Thyroid gland (tissue), 4 donors: ENCODE data around the gene LGI1. TPM values are rescaled to one million over a fixed set of nuclear protein-coding genes. Genes with fewer than 3 reads are reported as not detected.

ENCODE experiments used
- DNase-seq, 2 donors: peaks; one replicate each; pipeline ENCODE4 v3.0.0-alpha.2; 2019
- H3K27ac ChIP-seq, 3 donors: fragments of 200-600 bp; sonication (generic); 1 replicate in 2 of 3; 2 replicates in 1 of 3; pipeline ENCODE4 v1.5.1; 2016 to 2019; ENCODE audit warnings: mild to moderate bottlenecking in 1 of 3, moderate library complexity in 1 of 3
- H3K27me3 ChIP-seq: fragments of 200-600 bp; sonication (generic); one replicate; pipeline ENCODE4 v1.5.1; 2019
- H3K36me3 ChIP-seq, 2 donors: fragments of 200-600 bp; sonication (generic); one replicate each; pipeline ENCODE4 v1.5.1; 2016 to 2019
- H3K4me1 ChIP-seq, 2 donors: fragments of 200-600 bp; sonication (generic); one replicate each; pipeline ENCODE4 v1.5.1; 2017 to 2019
- H3K4me3 ChIP-seq, 3 donors: fragments of 200-600 bp; sonication (generic); replicated peaks in 1 of 3; 1 replicate in 2 of 3; 2 replicates in 1 of 3; pipeline ENCODE4 v1.5.1; 2016; ENCODE audit warnings: mild to moderate bottlenecking in 1 of 3
- H3K9me3 ChIP-seq: fragments of 200-600 bp; sonication (generic); one replicate; pipeline ENCODE4 v1.5.1; 2017
- CTCF ChIP-seq, 6 experiments: fragments of 200-600 bp in 3 of 6; fragments of 450-650 bp in 3 of 6; sonication (generic) in 3 of 6; IDR thresholded peaks; one replicate each; pipeline ENCODE4 v1.5.1; 2016 to 2019; ENCODE audit warnings: antibody characterized with exemption in 6 of 6, mild to moderate bottlenecking in 2 of 6, inconsistent platforms in 1 of 6, moderate library complexity in 1 of 6
- POLR2A ChIP-seq, 2 donors: fragments of 450-650 bp; IDR thresholded peaks; one replicate each; pipeline ENCODE4 v1.6.1; 2017; ENCODE audit warnings: antibody characterized with exemption in 2 of 2, mild to moderate bottlenecking in 2 of 2, moderate library complexity in 1 of 2
- WGBS, 2 donors: methylation state at CpG; one replicate each; pipeline ENCODE4 v1.1.5; 2017; 5-methylcytosine and 5-hydroxymethylcytosine counted together
- intact Hi-C: fragments of 100-400 bp; cut with DNase I; formaldehyde crosslinking; loops from one replicate; pipeline ENCODE4 v1.15.1; 2023
- total RNA-seq, 4 donors: library from RNA; depleted of rRNA; stranded (reverse); fragments of >200 nt; gene quantifications; one replicate each; pipeline ENCODE4 v1.2.3, GENCODE V29; 2016

Gene LGI1
- total RNA-seq, 4 donors from 2014 or later: not detected

DNA sequence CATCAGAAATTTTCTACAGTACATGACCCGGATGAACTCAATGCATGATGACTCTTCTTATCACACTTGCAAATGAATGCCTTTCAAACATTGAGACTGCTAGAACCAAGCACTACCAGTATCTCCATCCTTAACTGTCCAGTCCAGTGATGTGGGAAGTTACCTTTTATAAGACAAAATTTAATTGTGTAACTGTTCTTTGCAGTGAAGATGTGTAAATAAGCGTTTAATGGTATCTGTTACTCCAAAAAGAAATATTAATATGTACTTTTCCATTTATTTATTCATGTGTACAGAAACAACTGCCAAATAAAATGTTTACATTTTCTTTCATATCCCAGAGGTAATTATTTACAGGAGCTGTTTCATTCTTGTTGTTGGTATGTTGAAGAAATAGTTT lies 40.1 kb downstream of the LGI1 start:
- H3K27ac ChIP-seq: no peak overlapping the region
- no peaks in the 10 kb centered on the region for H3K36me3 ChIP-seq
- intact Hi-C loops: no loop called here
- H3K27me3 ChIP-seq: no peaks in the 10 kb centered on the region
- DNase-seq: no peak
- no peaks in the 10 kb centered on the region for H3K9me3 ChIP-seq
- H3K4me1 ChIP-seq: no peaks in the 10 kb centered on the region
- no peak overlapping the region for H3K4me3 ChIP-seq
- TF ChIP-seq CTCF (IDR thresholded peaks at IDR 0.05) (no peak), POLR2A (IDR thresholded peaks at IDR 0.05) (no peak)
- WGBS, 2 donors: 89 to 90% methylated on average over 2 of the region's 2 CpGs

DNA sequence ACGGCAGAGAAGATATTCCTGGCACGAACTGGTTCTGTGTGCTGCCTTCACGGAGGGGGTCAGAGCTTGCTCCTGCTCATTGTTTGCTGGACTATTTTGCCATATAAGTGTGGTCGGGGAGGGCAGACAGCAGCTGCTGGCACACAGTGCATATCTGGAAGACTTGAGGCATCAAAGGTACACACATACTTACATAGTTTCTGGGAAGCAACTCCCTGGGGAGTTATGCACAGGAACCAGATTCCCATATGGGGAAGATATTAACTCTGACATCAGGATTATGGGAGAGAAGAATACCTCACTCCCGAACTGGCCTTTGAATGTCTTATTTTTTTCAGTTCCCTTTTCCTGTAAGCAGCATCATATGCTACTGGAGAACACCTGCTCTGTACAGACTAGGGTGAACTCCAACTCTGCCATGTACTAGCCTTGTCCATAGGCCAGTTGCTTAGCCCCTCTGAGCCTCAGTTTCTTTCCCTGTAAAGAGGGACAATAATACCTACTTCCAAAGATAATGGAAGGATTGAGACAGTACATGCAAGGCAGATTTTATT lies 41.5 kb downstream of the LGI1 start:
- intact Hi-C loops: no loop called here
- WGBS, 2 donors: 70 to 75% methylated on average over 5 of the region's 5 CpGs
- no peaks in the 10 kb centered on the region for H3K9me3 ChIP-seq
- TF ChIP-seq CTCF (IDR thresholded peaks at IDR 0.05) (no peak), POLR2A (IDR thresholded peaks at IDR 0.05) (no peak)
- no peak for DNase-seq
- no peak overlapping the region for H3K27ac ChIP-seq
- no peaks in the 10 kb centered on the region for H3K4me1 ChIP-seq
- H3K36me3 ChIP-seq: no peaks in the 10 kb centered on the region
- H3K27me3 ChIP-seq: no peaks in the 10 kb centered on the region
- no peak overlapping the region for H3K4me3 ChIP-seq

- no peak overlapping the region for H3K4me3 ChIP-seq
- no peaks in the 10 kb centered on the region for H3K36me3 ChIP-seq
- intact Hi-C loops: no loop called here
- H3K27me3 ChIP-seq: no peaks in the 10 kb centered on the region
- TF ChIP-seq POLR2A (IDR thresholded peaks at IDR 0.05): no peak
- no peak for TF ChIP-seq CTCF (IDR thresholded peaks at IDR 0.05)
- H3K27ac ChIP-seq: no peak overlapping the region
- DNase-seq: no peak
- H3K9me3 ChIP-seq: no peaks in the 10 kb centered on the region
- no peaks in the 10 kb centered on the region for H3K4me1 ChIP-seq
Observed at GRCh38 chr10:93804200-93804599, 46.5 kb downstream of the LGI1 start.

GRCh38 chr10:93806903-93807302 lies 49.2 kb downstream of the LGI1 start:
- WGBS, 2 donors: 37 to 39% methylated on average over 2 of the region's 2 CpGs
- no peaks in the 10 kb centered on the region for H3K4me1 ChIP-seq
- no peak overlapping the region for H3K27ac ChIP-seq
- no peak for DNase-seq
- no peak overlapping the region for H3K4me3 ChIP-seq
- H3K27me3 ChIP-seq: no peaks in the 10 kb centered on the region
- H3K36me3 ChIP-seq: no peaks in the 10 kb centered on the region
- no peaks in the 10 kb centered on the region for H3K9me3 ChIP-seq
- intact Hi-C loops: no loop called here
- TF ChIP-seq POLR2A (IDR thresholded peaks at IDR 0.05) (no peak), CTCF (IDR thresholded peaks at IDR 0.05) (no peak)

- no peak for DNase-seq
- Histone ChIP-seq H3K9me3 (no peaks in the 10 kb centered on the region), H3K4me3 (no peak overlapping the region), H3K27me3 (no peaks in the 10 kb centered on the region), H3K36me3 (no peaks in the 10 kb centered on the region), H3K4me1 (no peaks in the 10 kb centered on the region), H3K27ac (no peak overlapping the region)
- TF ChIP-seq POLR2A (IDR thresholded peaks at IDR 0.05): no peak
- no peak for TF ChIP-seq CTCF (IDR thresholded peaks at IDR 0.05)
- WGBS, 2 donors: 87 to 89% methylated on average over 2 of the region's 2 CpGs
- intact Hi-C loops: no loop called here
Observed at GRCh38 chr10:93807371-93807770, 49.6 kb downstream of the LGI1 start.
